ENCODE data around the gene WBP1. TPM values are rescaled to one million over a fixed set of nuclear protein-coding genes. Genes with fewer than 3 reads are reported as not detected.
"Not testable (repeated sequence)": the region's sequence is repeated elsewhere in the genome, so short reads cannot be mapped to it uniquely, and the experiment has no call there.

The WBP1 gene
- total RNA-seq, 1 experiment from 2014 or later = 47.8 TPM

GRCh38 chr2:74448771-74449170 lies 9.5 kb upstream of the WBP1 start:
- DNase-seq (ENCODE audit: low read depth) = no peak

GRCh38 chr2:74450570-74451190 lies 7.6 kb upstream of the WBP1 start:
- no peak for DNase-seq (ENCODE audit: low read depth)

GRCh38 chr2:74454654-74455511 lies 3.4 kb upstream of the WBP1 start, which contains the start of gene INO80B:
TSS of gene INO80B (plus strand) at chr2:74455087. CDS start at chr2:74455117, 30 bp downstream.
- peak; percentile 95 for DNase-seq (ENCODE audit: low read depth)

GRCh38 chr2:74457129-74457548 lies 1.1 kb upstream of the WBP1 start:
- DNase-seq (ENCODE audit: low read depth) = no peak

- no peak for DNase-seq (ENCODE audit: low read depth)
Observed at GRCh38 chr2:74457549-74458131, 598 bp upstream of the WBP1 start.

GRCh38 chr2:74458938-74459363 lies 713 bp downstream of the WBP1 start:
- DNase-seq (ENCODE audit: low read depth) = no peak

- DNase-seq (ENCODE audit: low read depth) = not testable (repeated sequence)
Observed at GRCh38 chr2:74459503-74460118, 1.4 kb downstream of the WBP1 start.

GRCh38 chr2:74460187-74460586 lies 1.9 kb downstream of the WBP1 start:
- DNase-seq (ENCODE audit: low read depth) = not testable (repeated sequence)

- no peak for DNase-seq (ENCODE audit: low read depth)
Observed at GRCh38 chr2:74461187-74462053, 3.2 kb downstream of the WBP1 start.

GRCh38 chr2:74462054-74462785 lies 4.0 kb downstream of the WBP1 start:
- DNase-seq (ENCODE audit: low read depth) = no peak

GRCh38 chr2:74462786-74463105 lies 4.5 kb downstream of the WBP1 start:
- no peak for DNase-seq (ENCODE audit: low read depth)

GRCh38 chr2:74464406-74464805 lies 6.2 kb downstream of the WBP1 start:
- no peak for DNase-seq (ENCODE audit: low read depth)

- DNase-seq (ENCODE audit: low read depth) = not testable (repeated sequence)
Observed at GRCh38 chr2:74470742-74471141, 12.5 kb downstream of the WBP1 start.

GRCh38 chr2:74471332-74472065 lies 13.3 kb downstream of the WBP1 start:
- DNase-seq (ENCODE audit: low read depth) = no peak

- peak; percentile 86 for DNase-seq (ENCODE audit: low read depth)
Observed at GRCh38 chr2:74472086-74472944, 14.1 kb downstream of the WBP1 start, which contains the start of gene MRPL53. TSS of gene MRPL53 (minus strand) at chr2:74472680. CDS start at chr2:74472660, 20 bp downstream.

- DNase-seq (ENCODE audit: low read depth) = no peak
Observed at GRCh38 chr2:74472945-74473258, 14.7 kb downstream of the WBP1 start.

GRCh38 chr2:74474481-74474880 lies 16.2 kb downstream of the WBP1 start:
- DNase-seq (ENCODE audit: low read depth) = no peak

- DNase-seq (ENCODE audit: low read depth) = no peak
Observed at GRCh38 chr2:74474899-74475298, 16.7 kb downstream of the WBP1 start.

- no peak for DNase-seq (ENCODE audit: low read depth)
Observed at GRCh38 chr2:74481431-74481830, 23.2 kb downstream of the WBP1 start.
